Heart right ventricle (tissue), 16 donors: ENCODE data around the gene PTPRD. TPM values are rescaled to one million over a fixed set of nuclear protein-coding genes. Genes with fewer than 3 reads are reported as not detected.

Experiments
- ATAC-seq, 8 donors: fragments of 200-7000 bp; cut with Tn5 transposase; one replicate each; pipeline ENCODE4 v1.9.1; 2020; ENCODE audit warnings: mild to moderate bottlenecking in 8 of 8, moderate library complexity in 8 of 8, moderate number of reproducible peaks in 1 of 8
- DNase-seq, 2 donors: peaks; one replicate each; pipeline ENCODE4 v3.0.0-alpha.2; 2020
- H3K27ac ChIP-seq, 10 donors: fragments of 200-600 bp; sonication (generic) in 2 of 10; one replicate each; pipeline versions ENCODE4 v1.5.0 to v1.8.0; 2020 to 2022; ENCODE audit warnings: mild to moderate bottlenecking in 3 of 10
- H3K27me3 ChIP-seq, 7 donors: fragments of 200-600 bp; one replicate each; pipeline ENCODE4 v1.8.0; 2021 to 2022; ENCODE audit warnings: mild to moderate bottlenecking in 2 of 7
- H3K36me3 ChIP-seq, 9 donors: fragments of 200-600 bp; sonication (generic) in 1 of 9; one replicate each; pipeline versions ENCODE4 v1.5.0 to v1.8.0; 2020 to 2022; ENCODE audit warnings: mild to moderate bottlenecking in 2 of 9
- H3K4me1 ChIP-seq, 9 donors: fragments of 200-600 bp; sonication (generic) in 1 of 9; one replicate each; pipeline versions ENCODE4 v1.5.0 to v1.8.0; 2020 to 2022; ENCODE audit warnings: mild to moderate bottlenecking in 4 of 9
- H3K4me3 ChIP-seq, 10 donors: fragments of 200-600 bp; sonication (generic) in 2 of 10; one replicate each; pipeline versions ENCODE4 v1.5.0 to v1.8.0; 2020 to 2022; ENCODE audit warnings: mild to moderate bottlenecking in 7 of 10, moderate library complexity in 2 of 10
- H3K9me3 ChIP-seq, 11 donors: fragments of 200-600 bp in 10 of 11; sonication (generic) in 2 of 11; one replicate each; pipeline versions ENCODE4 v1.5.0 to v1.8.0; 2013 to 2022; ENCODE audit warnings: mild to moderate bottlenecking in 2 of 11, control low read depth in 1 of 11, moderate library complexity in 1 of 11
- CTCF ChIP-seq, 9 donors: fragments of 200-600 bp; sonication (generic) in 2 of 9; IDR thresholded peaks; one replicate each; pipeline versions ENCODE4 v1.5.0 to v1.8.0; 2021 to 2022; ENCODE audit warnings: antibody characterized with exemption in 9 of 9, mild to moderate bottlenecking in 5 of 9, moderate library complexity in 1 of 9
- WGBS, 2 donors: extraction: QIAGEN DNeasy Blood & Tissue Kit; methylation state at CpG; one replicate each; pipeline ENCODE4 v1.1.7; 2013; ENCODE audit warnings: inconsistent platforms in 1 of 2; 5-methylcytosine and 5-hydroxymethylcytosine counted together
- intact Hi-C, 10 donors: fragments of 100-400 bp; cut with DNase I; formaldehyde crosslinking; loops; one replicate each; pipeline versions ENCODE4 v1.11.1 to v1.14.2; 2022
- polyA plus RNA-seq, 2 donors: library from polyadenylated mRNA; stranded (reverse); fragments of 200-250 nt; gene quantifications; one replicate each; pipeline ENCODE4 v1.2.3, GENCODE V29; 2013
- total RNA-seq, 10 donors: library from RNA; stranded (reverse); fragmentation: NEBNext Ultra II Directional in 3 of 10; extraction: Animal tissue kit (Norgen Biotek cat#: 25700) in 3 of 10; gene quantifications; one replicate each; pipeline versions ENCODE4 v1.2.1 to v1.2.4, GENCODE V29; 2021 to 2023
- donor health status: Arrhythmogenic right ventricular cardiomyopathy.
- donor health status: ischemic (EF 13 %, LVEDD 7.1; RV severe dilation, severe dysfunction).
- donor health status: healthy with polysubstance abuse.
- donor health status: DM: no; HTN: yes; CAD: no.
- donor health status: DM: no; HTN: no; CAD: no.
- donor health status: ischemic (EF 25% LVEDD 6.9; RV normal size, moderate dysfunction).
- donor health status: ischemic (EF 25% LVEDD 5.7; RV mildly dilated, moderate dysfunction).
- donor health status: healthy.
- donor health status: DM: yes; HTN: yes; CAD: no.
- donor health status: Ischemic cardiomyopathy.
- donor health status: ischemic (EF 35%, LVEDD 5.7; RV mildly dilated, moderate dysfunction).
- donor health status: nonischemic (EF 11% LVEDD 7.7; RV severe dilation, severe dysfunction).
- donor health status: DM: yes; HTN: yes; CAD: no.
- donor health status: PGD.
- donor health status: ischemic (EF 29% LVEDD 5.4; RV normal size, mild dysfunction).
- donor health status: nonischemic (EF 23%, LVEDD 6.1; RV moderate dilation, normal function).

Gene PTPRD
- total and polyA plus RNA-seq, 12 donors, result 1.4 to 25.2 (median 13.0) TPM

- Histone ChIP-seq H3K4me3 (no peak overlapping the region), H3K27ac (no peak overlapping the region), H3K4me1 (no peaks in the 10 kb centered on the region), H3K9me3 (peaks cover 0 to 10% (median 0%) of the 10 kb centered on the region in 11 donors), H3K36me3 (no peaks in the 10 kb centered on the region), H3K27me3 (no peaks in the 10 kb centered on the region)
- ATAC-seq, result no peak
- TF ChIP-seq CTCF (IDR thresholded peaks at IDR 0.05), result no peak
- intact Hi-C loops, result no loop called here
- DNase-seq, result no peak
- WGBS, 2 donors, result 75 to 82% methylated on average over 5 of the region's 5 CpGs
Observed at GRCh38 chr9:8903077-8903476, 1709.7 kb downstream of the PTPRD start.

- no peak overlapping the region for H3K27ac ChIP-seq
- no peaks in the 10 kb centered on the region for H3K27me3 ChIP-seq
- TF ChIP-seq CTCF (IDR thresholded peaks at IDR 0.05), result no peak
- no peaks in the 10 kb centered on the region for H3K9me3 ChIP-seq
- ATAC-seq (no peak), DNase-seq (no peak)
- H3K4me1 ChIP-seq, result peaks cover 0 to under 1% (median 0%) of the 10 kb centered on the region in 9 donors
- no peaks in the 10 kb centered on the region for H3K36me3 ChIP-seq
- intact Hi-C loops, result no loop called here
- 64 to 73% methylated on average over 2 of the region's 2 CpGs for WGBS, 2 donors
- H3K4me3 ChIP-seq, result no peak overlapping the region
Observed at GRCh38 chr9:8901146-8901545, 1711.7 kb downstream of the PTPRD start.

GRCh38 chr9:8899511-8899910, 1713.3 kb downstream of the PTPRD start:
- TF ChIP-seq CTCF (IDR thresholded peaks at IDR 0.05), result no peak
- intact Hi-C loops, result loop anchor here in 5 of 10 donors (10.0 kb wide), 3 partner anchors 105 to 1335 kb away; no protein-coding TSS in a partner anchor
- H3K27me3 ChIP-seq, result no peaks in the 10 kb centered on the region
- no peak overlapping the region for H3K4me3 ChIP-seq
- no peak overlapping the region for H3K27ac ChIP-seq
- no peaks in the 10 kb centered on the region for H3K9me3 ChIP-seq
- H3K36me3 ChIP-seq, result no peaks in the 10 kb centered on the region
- 76 to 84% methylated on average over 4 of the region's 4 CpGs for WGBS, 2 donors
- DNase-seq (no peak), ATAC-seq (no peak)
- H3K4me1 ChIP-seq, result peaks cover 0 to 7% (median 0%) of the 10 kb centered on the region in 9 donors

- peak; percentile 64 to 84 (median 75) for ATAC-seq
- Histone ChIP-seq H3K9me3 (no peaks in the 10 kb centered on the region), H3K4me3 (peak overlapping the region in 2 of 10 donors; percentile 26 to 28), H3K27me3 (no peaks in the 10 kb centered on the region), H3K27ac (no peak overlapping the region), H3K36me3 (no peaks in the 10 kb centered on the region), H3K4me1 (peaks cover 0 to 7% (median 0%) of the 10 kb centered on the region in 9 donors)
- peak; percentile 15 to 72 (median 61) for TF ChIP-seq CTCF (IDR thresholded peaks at IDR 0.05)
- 9 to 19% methylated on average over 3 of the region's 3 CpGs for WGBS, 2 donors
- DNase-seq, result peak in 1 of 2 donors; percentile 9
- intact Hi-C loops, result loop anchor here in 7 of 10 donors (1.0 to 10.0 kb wide), 5 partner anchors 109 to 1331 kb away; no protein-coding TSS in a partner anchor
Observed at GRCh38 chr9:8895861-8896224, 1717.0 kb downstream of the PTPRD start.
